HepG2 (cell line): Measurements from ENCODE around the gene ABHD2. TPM values are rescaled to one million over a fixed set of nuclear protein-coding genes. Genes with fewer than 3 reads are reported as not detected.
A peak's percentile ranks its signal among the peaks of the same experiment; 100 is the strongest.

Experiments
- CREM ChIP-seq, 2 experiments: sonication (generic) in 1 of 2; formaldehyde crosslinking in 1 of 2; IDR thresholded peaks; 2 replicates each; pipeline versions ENCODE4 v1.4.0 to v1.6.1; 2016 to 2020; ENCODE audit warnings: antibody characterized with exemption in 1 of 2, mild to moderate bottlenecking in 1 of 2, missing genetic modification reagents in 1 of 2
- CSRNP1 ChIP-seq: sonication (generic); formaldehyde crosslinking; IDR thresholded peaks from 2 replicates; pipeline ENCODE4 v1.8.1; 2023; ENCODE audit warnings: mild to moderate bottlenecking, missing genetic modification reagents
- DMAP1 ChIP-seq: IDR thresholded peaks from 2 replicates; pipeline ENCODE4 v1.6.1; 2016
- DPF2 ChIP-seq: sonication (generic); formaldehyde crosslinking; IDR thresholded peaks from 2 replicates; pipeline ENCODE4 v1.4.0; 2020; ENCODE audit warnings: mild to moderate bottlenecking, low read depth, missing genetic modification reagents, borderline replicate concordance
- ETV6 ChIP-seq: sonication (generic); formaldehyde crosslinking; conservative IDR thresholded peaks from 2 replicates; pipeline ENCODE4 v1.4.0; 2020; ENCODE audit warnings: missing genetic modification reagents
- FOSL1 ChIP-seq: sonication (generic); formaldehyde crosslinking; IDR thresholded peaks from 2 replicates; pipeline ENCODE4 v1.9.0; 2021; ENCODE audit warnings: missing genetic modification reagents, borderline replicate concordance
- HDAC6 ChIP-seq: fragments of 200-600 bp; sonication (generic); IDR thresholded peaks from 2 replicates; pipeline ENCODE4 v1.7.0; 2017; ENCODE audit warnings: mild to moderate bottlenecking, antibody characterized with exemption, low read length, low read depth
- HMGA1 ChIP-seq: sonication (generic); formaldehyde crosslinking; conservative IDR thresholded peaks from 2 replicates; pipeline ENCODE4 v1.4.0; 2020; ENCODE audit warnings: missing genetic modification reagents
- HNF4G ChIP-seq, 2 experiments: sonication (generic) in 1 of 2; formaldehyde crosslinking in 1 of 2; IDR thresholded peaks; 2 replicates each; pipeline versions ENCODE4 v1.4.0 to v1.6.1; 2011 to 2020; ENCODE audit warnings: borderline replicate concordance in 2 of 2, low read depth in 2 of 2, mild to moderate bottlenecking in 2 of 2, low read length in 1 of 2, missing genetic modification reagents in 1 of 2, moderate library complexity in 1 of 2
- HOXA7 ChIP-seq: sonication (generic); formaldehyde crosslinking; IDR thresholded peaks from 2 replicates; pipeline ENCODE4 v1.8.1; 2022; ENCODE audit warnings: mild to moderate bottlenecking, missing genetic modification reagents, moderate library complexity
- KAT7 ChIP-seq: IDR thresholded peaks from 2 replicates; pipeline ENCODE4 v1.6.1; 2018; ENCODE audit warnings: borderline replicate concordance, missing compliant biosample characterization
- MED1 ChIP-seq: sonication (generic); formaldehyde crosslinking; IDR thresholded peaks from 2 replicates; pipeline ENCODE4 v1.4.0; 2020; ENCODE audit warnings: missing genetic modification reagents
- PCBP1 ChIP-seq: fragments of 200-400 bp; formaldehyde crosslinking; IDR thresholded peaks from 2 replicates; pipeline ENCODE4 v1.6.1; 2017; ENCODE audit warnings: mild to moderate bottlenecking, low read depth, low read length, borderline replicate concordance
- PHF8 ChIP-seq: sonication (generic); formaldehyde crosslinking; IDR thresholded peaks from 2 replicates; pipeline ENCODE4 v1.5.0; 2020; ENCODE audit warnings: missing genetic modification reagents
- RARA ChIP-seq: IDR thresholded peaks from 2 replicates; pipeline ENCODE4 v1.6.1; 2016; ENCODE audit warnings: missing genetic modification reagents, missing compliant biosample characterization
- RBAK ChIP-seq: sonication (generic); formaldehyde crosslinking; IDR thresholded peaks from 2 replicates; pipeline ENCODE4 v1.5.1; 2020; ENCODE audit warnings: mild to moderate bottlenecking, missing genetic modification reagents
- SMAD1 ChIP-seq: sonication (generic); formaldehyde crosslinking; IDR thresholded peaks from 2 replicates; pipeline ENCODE4 v1.4.0; 2020; ENCODE audit warnings: missing genetic modification reagents, low read depth, mild to moderate bottlenecking, borderline replicate concordance
- WIZ ChIP-seq: sonication (generic); formaldehyde crosslinking; IDR thresholded peaks from 2 replicates; pipeline ENCODE4 v1.5.1; 2020; ENCODE audit warnings: mild to moderate bottlenecking, missing genetic modification reagents
- XBP1 ChIP-seq: sonication (generic); formaldehyde crosslinking; IDR thresholded peaks from 2 replicates; pipeline ENCODE4 v1.5.0; 2020; ENCODE audit warnings: missing genetic modification reagents
- ZBTB7A ChIP-seq: sonication (generic); formaldehyde crosslinking; IDR thresholded peaks from 2 replicates; pipeline ENCODE4 v1.8.0; 2022; ENCODE audit warnings: mild to moderate bottlenecking, missing genetic modification reagents
- ZFP41 ChIP-seq: sonication (generic); formaldehyde crosslinking; IDR thresholded peaks from 2 replicates; pipeline ENCODE4 v1.4.0; 2020; ENCODE audit warnings: mild to moderate bottlenecking, missing genetic modification reagents, borderline replicate concordance
- ZNF20 ChIP-seq: sonication (generic); formaldehyde crosslinking; IDR thresholded peaks from 2 replicates; pipeline ENCODE4 v1.4.0; 2020; ENCODE audit warnings: mild to moderate bottlenecking, moderate library complexity, missing genetic modification reagents
- ZNF264 ChIP-seq: sonication (generic); formaldehyde crosslinking; IDR thresholded peaks from 2 replicates; pipeline ENCODE4 v1.4.0; 2020; ENCODE audit warnings: missing genetic modification reagents
- ZNF382 ChIP-seq: sonication (generic); formaldehyde crosslinking; IDR thresholded peaks from 2 replicates; pipeline ENCODE4 v1.5.0; 2020; ENCODE audit warnings: missing genetic modification reagents, mild to moderate bottlenecking, borderline replicate concordance
- ZNF563 ChIP-seq: sonication (generic); formaldehyde crosslinking; IDR thresholded peaks from 2 replicates; pipeline ENCODE4 v1.8.0; 2022; ENCODE audit warnings: mild to moderate bottlenecking, moderate library complexity, missing genetic modification reagents
- ZNF816 ChIP-seq: sonication (generic); formaldehyde crosslinking; IDR thresholded peaks from 2 replicates; pipeline ENCODE4 v1.8.0; 2022; ENCODE audit warnings: missing genetic modification reagents, mild to moderate bottlenecking, borderline replicate concordance
- ZNF839 ChIP-seq: sonication (generic); formaldehyde crosslinking; IDR thresholded peaks from 2 replicates; pipeline ENCODE4 v1.4.0; 2020; ENCODE audit warnings: missing genetic modification reagents, mild to moderate bottlenecking, borderline replicate concordance
- ZNF883 ChIP-seq: sonication (generic); formaldehyde crosslinking; IDR thresholded peaks from 2 replicates; pipeline ENCODE4 v1.5.1; 2020; ENCODE audit warnings: mild to moderate bottlenecking, missing genetic modification reagents; ENCODE audit errors: not compliant biosample characterization
- polyA plus RNA-seq, 8 experiments: library from polyadenylated mRNA; depleted of rRNA in 3 of 8; stranded (reverse) in 7 of 8; unstranded in 1 of 8; fragments of >200 nt; fragmentation: Illumina TruSeq in 4 of 8; extraction: Trizol in 4 of 8; gene quantifications; 2 replicates each; pipeline versions ENCODE4 v1.2.1 to v1.2.3, GENCODE V29; 2011 to 2016; ENCODE audit warnings: low read depth in 4 of 8, missing spikeins in 1 of 8, mixed read lengths in 1 of 8; ENCODE audit not compliant: insufficient read depth in 1 of 8
- total RNA-seq, 5 experiments: library from RNA; depleted of rRNA; stranded (reverse); fragments of >200 nt; fragmentation: Illumina TruSeq; extraction: Trizol; gene quantifications; 2 replicates each; pipeline ENCODE4 v1.2.3, GENCODE V29; 2016; ENCODE audit warnings: low read depth in 1 of 5
- TF ChIP-seq, protein P1 (sequence below): sonication (generic); formaldehyde crosslinking; IDR thresholded peaks from 2 replicates; pipeline ENCODE4 v1.5.0; 2020; ENCODE audit warnings: missing genetic modification reagents

Gene ABHD2
- total and polyA plus RNA-seq, 2 of the 13 experiments (the other 11 are each of a cell fraction or from before 2014, with no cell fraction given) = 14.8 to 22.4 TPM

GRCh38 chr15:89139613-89140499 is 51.6 kb downstream of the ABHD2 start (continued):
- TF ChIP-seq SMAD1 (CRISPR knock-in tag) (no peak), MED1 (CRISPR knock-in tag) (peak; percentile 54; the same call in 1 of the 2 replicates), DMAP1 (no peak; the same call in 1 of the 2 replicates), HNF4G (IDR thresholded peaks at IDR 0.05; ENCODE audit: borderline replicate concordance, low read depth, low read length) (0 out of 2 replicates have a peak, but pooled peaks have one; percentile 40), HNF4G (CRISPR knock-in tag; IDR thresholded peaks at IDR 0.05; ENCODE audit: borderline replicate concordance, low read depth) (0 out of 2 replicates have a peak, but pooled peaks have one; percentile 17), CSRNP1 (CRISPR knock-in tag) (no peak), ZNF563 (CRISPR knock-in tag) (no peak), ZNF264 (CRISPR knock-in tag) (no peak), ETV6 (no peak), HOXA7 (CRISPR knock-in tag) (no peak), RARA (CRISPR knock-in tag) (no peak), WIZ (CRISPR knock-in tag) (no peak), HDAC6 (no peak), ZNF816 (CRISPR knock-in tag) (no peak), ZNF839 (CRISPR knock-in tag) (no peak), ZNF382 (CRISPR knock-in tag) (no peak), ZBTB7A (CRISPR knock-in tag) (no peak), RBAK (no peak), PHF8 (CRISPR knock-in tag) (no peak), XBP1 (CRISPR knock-in tag) (no peak), ZFP41 (CRISPR knock-in tag) (no peak), DPF2 (CRISPR knock-in tag) (0 out of 2 replicates have a peak, but pooled peaks have one; percentile 31), HMGA1 (CRISPR knock-in tag) (no peak), ZNF20 (CRISPR knock-in tag) (no peak), ZNF883 (CRISPR knock-in tag) (no peak), FOSL1 (no peak), CREM (IDR thresholded peaks at IDR 0.05) (peak; percentile 31; the same call in 1 of the 2 replicates), CREM (CRISPR knock-in tag; IDR thresholded peaks at IDR 0.05) (no peak), PCBP1 (no peak), KAT7 (no peak)
- TF ChIP-seq, protein P1, sequence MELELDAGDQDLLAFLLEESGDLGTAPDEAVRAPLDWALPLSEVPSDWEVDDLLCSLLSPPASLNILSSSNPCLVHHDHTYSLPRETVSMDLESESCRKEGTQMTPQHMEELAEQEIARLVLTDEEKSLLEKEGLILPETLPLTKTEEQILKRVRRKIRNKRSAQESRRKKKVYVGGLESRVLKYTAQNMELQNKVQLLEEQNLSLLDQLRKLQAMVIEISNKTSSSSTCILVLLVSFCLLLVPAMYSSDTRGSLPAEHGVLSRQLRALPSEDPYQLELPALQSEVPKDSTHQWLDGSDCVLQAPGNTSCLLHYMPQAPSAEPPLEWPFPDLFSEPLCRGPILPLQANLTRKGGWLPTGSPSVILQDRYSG (CRISPR knock-in tag) = no peak
